Endothelial cell of umbilical vein (primary cell): ENCODE measurements around the gene PCDHB9. TPM values are rescaled to one million over a fixed set of nuclear protein-coding genes. Genes with fewer than 3 reads are reported as not detected.
"Not testable (repeated sequence)": the region's sequence is repeated elsewhere in the genome, so short reads cannot be mapped to it uniquely, and the experiment has no call there.

ENCODE experiments used
- BruUV-seq: library from RNA; stranded (reverse); fragments of 400-500 nt; replicated peaks from 2 replicates; lab custom pipeline; 2021; lab: Mats Ljungman, UMichigan
- CTCF ChIA-PET: fragments of 300-600, 350-600 bp; sonication (Branson Sonifier 250); formaldehyde crosslinking; loops from one replicate; lab custom pipeline; 2021; ENCODE audit warnings: antibody characterized with exemption, inconsistent platforms; lab: Charles Lee
- POLR2A ChIA-PET: fragments of 300-600, 350-600 bp; sonication (Branson Sonifier 250); formaldehyde crosslinking; loops from one replicate; lab custom pipeline; 2021; ENCODE audit warnings: antibody characterized with exemption, inconsistent platforms; lab: Charles Lee
- DNase-seq: peaks from one replicate; pipeline ENCODE4 v3.0.0-alpha.2; 2011; ENCODE audit warnings: low read depth, low spot score
- FAIRE-seq: peaks from 2 replicates; lab custom pipeline; 2011; peaks lifted over from hg19 to GRCh38; lab: Jason Lieb, UNC
- H2AFZ ChIP-seq: 2 replicates; pipeline ENCODE4 v1.6.0; 2012; ENCODE audit warnings: low read depth, low read length, control low read depth, inconsistent platforms
- H3K27ac ChIP-seq: 2 replicates; pipeline ENCODE4 v1.5.1; 2011; ENCODE audit warnings: low read depth, mild to moderate bottlenecking, control low read depth, low read length, moderate library complexity; ENCODE audit not compliant: insufficient read depth
- H3K27me3 ChIP-seq, 2 experiments: 2 replicates each; pipeline versions ENCODE4 v1.6.0 to v1.6.1; 2011; ENCODE audit warnings: low read length in 2 of 2, mixed read lengths in 1 of 2; ENCODE audit not compliant: control insufficient read depth in 2 of 2, insufficient read depth in 2 of 2
- H3K36me3 ChIP-seq, 2 experiments: 2 replicates in 1 of 2; 3 replicates in 1 of 2; pipeline ENCODE4 v1.5.1; 2011; ENCODE audit warnings: low read length in 2 of 2, mild to moderate bottlenecking in 1 of 2, moderate library complexity in 1 of 2; ENCODE audit not compliant: control insufficient read depth in 2 of 2, insufficient read depth in 2 of 2; ENCODE audit errors: extremely low read depth in 1 of 2
- H3K4me1 ChIP-seq: 3 replicates; pipeline ENCODE4 v1.5.1; 2011; ENCODE audit warnings: mild to moderate bottlenecking, low read length; ENCODE audit not compliant: control insufficient read depth, insufficient read depth; ENCODE audit errors: extremely low read depth
- H3K4me2 ChIP-seq: 2 replicates; pipeline ENCODE4 v1.6.1; 2011; ENCODE audit warnings: low read length, control low read depth, mixed read lengths; ENCODE audit not compliant: insufficient read depth
- H3K4me3 ChIP-seq, 3 experiments: fragments of 200-600 bp in 1 of 3; sonication (generic), shearing (Covaris generic) in 1 of 3; replicated peaks in 1 of 3; 2 replicates each; pipeline ENCODE4 v1.5.1; 2011 to 2016; ENCODE audit warnings: control low read depth in 3 of 3, low read length in 3 of 3, mild to moderate bottlenecking in 2 of 3, inconsistent platforms in 1 of 3, low read depth in 1 of 3, moderate library complexity in 1 of 3; ENCODE audit not compliant: insufficient read depth in 1 of 3
- H3K79me2 ChIP-seq: 2 replicates; pipeline ENCODE4 v1.6.0; 2012; ENCODE audit warnings: low read length, inconsistent platforms; ENCODE audit not compliant: control insufficient read depth, insufficient read depth
- H3K9ac ChIP-seq: replicated peaks from 2 replicates; pipeline ENCODE3; 2011; ENCODE audit warnings: low read length, control low read depth; ENCODE audit not compliant: insufficient read depth; ENCODE audit errors: extremely low read depth
- H3K9me1 ChIP-seq: replicated peaks from 3 replicates; pipeline ENCODE4 v1.6.0; 2011; ENCODE audit warnings: mild to moderate bottlenecking, low read length; ENCODE audit not compliant: control insufficient read depth, insufficient read depth; ENCODE audit errors: extremely low read depth
- H3K9me3 ChIP-seq: replicated peaks from 2 replicates; pipeline ENCODE4 v1.5.1; 2012; ENCODE audit warnings: low read length, inconsistent platforms; ENCODE audit not compliant: control insufficient read depth, insufficient read depth
- H4K20me1 ChIP-seq: replicated peaks from 2 replicates; pipeline ENCODE3; 2011; ENCODE audit warnings: mild to moderate bottlenecking, low read length; ENCODE audit not compliant: control insufficient read depth, insufficient read depth; ENCODE audit errors: extremely low read depth
- EZH2 ChIP-seq: IDR thresholded peaks from 2 replicates; pipeline ENCODE4 v1.6.1; 2012; ENCODE audit warnings: borderline replicate concordance, low read depth, mild to moderate bottlenecking, moderate library complexity, low read length, inconsistent platforms; ENCODE audit not compliant: severe bottlenecking
- FOS ChIP-seq: IDR thresholded peaks from 2 replicates; pipeline ENCODE4 v1.6.1; 2011; ENCODE audit warnings: mild to moderate bottlenecking, low read length, moderate library complexity, borderline replicate concordance; ENCODE audit not compliant: insufficient read depth
- GATA2 ChIP-seq: IDR thresholded peaks from 2 replicates; pipeline ENCODE4 v1.7.0; 2011; ENCODE audit warnings: low read depth, mild to moderate bottlenecking, moderate library complexity, mixed read lengths, low read length; ENCODE audit not compliant: insufficient read length, insufficient read depth
- JUN ChIP-seq: IDR thresholded peaks from 2 replicates; pipeline ENCODE4 v1.6.1; 2011; ENCODE audit warnings: borderline replicate concordance, low read depth; ENCODE audit not compliant: insufficient read length, insufficient read depth
- MYC ChIP-seq: IDR thresholded peaks from one replicate; pipeline ENCODE4 v1.6.1; 2011; ENCODE audit warnings: mild to moderate bottlenecking, low read depth, low read length
- POLR2A ChIP-seq: IDR thresholded peaks from 2 replicates; pipeline ENCODE4 v1.6.1; 2012; ENCODE audit warnings: low read depth, mild to moderate bottlenecking, control low read depth, low read length
- POLR2AphosphoS5 ChIP-seq: IDR thresholded peaks from 2 replicates; pipeline ENCODE4 v1.6.1; 2012; ENCODE audit warnings: low read depth, mild to moderate bottlenecking, control low read depth, low read length, moderate library complexity; ENCODE audit not compliant: insufficient read depth
- dilution Hi-C: fragments of 300-500 bp; cut with MboI; formaldehyde crosslinking; loops from one replicate; pipeline ENCODE4 v1.15.0; 2019; ENCODE audit warnings: low sequenced_read_pairs; ENCODE audit not compliant: extremely low pct_ligation_motif_present
- intact Hi-C: fragments of 100-400 bp; cut with micrococcal nuclease; formaldehyde crosslinking; loops from one replicate; pipeline ENCODE4 v1.10.0; 2022
- polyA plus RNA-seq, 4 experiments: library from polyadenylated mRNA; depleted of rRNA in 3 of 4; stranded (reverse) in 3 of 4; unstranded in 1 of 4; fragments of >200 nt; gene quantifications; 2 replicates each; pipeline versions ENCODE4 v1.2.1 to v1.2.3, GENCODE V29; 2011 to 2012; ENCODE audit warnings: missing spikeins in 1 of 4
- total RNA-seq: library from RNA; stranded (reverse); gene quantifications from 2 replicates; pipeline ENCODE4 v1.2.3, GENCODE V29; 2021
- TF ChIP-seq, protein P1 (sequence below), 2 donors: IDR thresholded peaks; 1 replicate in 1 of 2; 2 replicates in 1 of 2; pipeline ENCODE4 v1.5.1; 2011; ENCODE audit warnings: low read length in 2 of 2, mild to moderate bottlenecking in 2 of 2, moderate library complexity in 2 of 2, control low read depth in 1 of 2, inconsistent platforms in 1 of 2, low read depth in 1 of 2; ENCODE audit not compliant: insufficient read depth in 1 of 2; ENCODE audit errors: extremely low read depth in 1 of 2
- TF ChIP-seq, protein P2 (sequence below): IDR thresholded peaks from 2 replicates; pipeline ENCODE4 v1.6.1; 2011; ENCODE audit not compliant: insufficient read depth, insufficient read length

Gene PCDHB9
- total and polyA plus RNA-seq, 2 donors (not counting 3 experiments of a cell fraction or from before 2014, with no cell fraction given), result 0.14 to 0.20 TPM

GRCh38 chr5:141201646-141202045, 14.7 kb downstream of the PCDHB9 start:
- H3K79me2 ChIP-seq, H3K4me1 ChIP-seq, H4K20me1 ChIP-seq, DNase-seq, H3K9ac ChIP-seq, H3K4me2 ChIP-seq, POLR2A ChIA-PET, FAIRE-seq, H3K9me3 ChIP-seq, intact Hi-C loops, H2AFZ ChIP-seq, H3K27me3 ChIP-seq, dilution Hi-C loops, H3K9me1 ChIP-seq, H3K36me3 ChIP-seq, BruUV-seq, H3K4me3 ChIP-seq, H3K27ac ChIP-seq: not testable (repeated sequence)
- CTCF ChIA-PET, result interaction anchor here (1.0 kb wide), 1 partner anchor 22 kb away, joined by 3 read pairs; the partner anchor contains the start of gene PCDHB14

- H4K20me1 ChIP-seq, result no peaks in the 10 kb centered on the region
- BruUV-seq, result no TSS peak
- H3K9ac ChIP-seq, result no peak within 1 kb of the TSS
- ChIA-PET POLR2A (no interaction called here), CTCF (interaction anchor here (0.9 to 1.4 kb wide), 5 partner anchors 10 to 356 kb away, joined by 3 to 4 read pairs (median 4); partner anchors contain the start of gene PCDHGA11)
- no peak within 1 kb of the TSS for H3K27ac ChIP-seq
- intact Hi-C loops (no loop called here), dilution Hi-C loops (no loop called here)
- peak; percentile 24 for DNase-seq
- no peak for FAIRE-seq
- no peaks in the 10 kb centered on the region for H3K9me1 ChIP-seq
- H2AFZ ChIP-seq, result no peak within 1 kb of the TSS
- no peak within 1 kb of the TSS for H3K4me2 ChIP-seq
- no peaks in the 10 kb centered on the region for H3K9me3 ChIP-seq
- H3K4me1 ChIP-seq, result no peaks in the 10 kb centered on the region
- H3K36me3 ChIP-seq, result no peaks in the 10 kb centered on the region
- TF ChIP-seq GATA2 (no peak), EZH2 (no peak), MYC (no peak), POLR2AphosphoS5 (no peak), POLR2A (no peak), JUN (no peak), FOS (no peak)
- TF ChIP-seq, protein P1, sequence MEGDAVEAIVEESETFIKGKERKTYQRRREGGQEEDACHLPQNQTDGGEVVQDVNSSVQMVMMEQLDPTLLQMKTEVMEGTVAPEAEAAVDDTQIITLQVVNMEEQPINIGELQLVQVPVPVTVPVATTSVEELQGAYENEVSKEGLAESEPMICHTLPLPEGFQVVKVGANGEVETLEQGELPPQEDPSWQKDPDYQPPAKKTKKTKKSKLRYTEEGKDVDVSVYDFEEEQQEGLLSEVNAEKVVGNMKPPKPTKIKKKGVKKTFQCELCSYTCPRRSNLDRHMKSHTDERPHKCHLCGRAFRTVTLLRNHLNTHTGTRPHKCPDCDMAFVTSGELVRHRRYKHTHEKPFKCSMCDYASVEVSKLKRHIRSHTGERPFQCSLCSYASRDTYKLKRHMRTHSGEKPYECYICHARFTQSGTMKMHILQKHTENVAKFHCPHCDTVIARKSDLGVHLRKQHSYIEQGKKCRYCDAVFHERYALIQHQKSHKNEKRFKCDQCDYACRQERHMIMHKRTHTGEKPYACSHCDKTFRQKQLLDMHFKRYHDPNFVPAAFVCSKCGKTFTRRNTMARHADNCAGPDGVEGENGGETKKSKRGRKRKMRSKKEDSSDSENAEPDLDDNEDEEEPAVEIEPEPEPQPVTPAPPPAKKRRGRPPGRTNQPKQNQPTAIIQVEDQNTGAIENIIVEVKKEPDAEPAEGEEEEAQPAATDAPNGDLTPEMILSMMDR (IDR thresholded peaks at IDR 0.05; ENCODE audit: extremely low read depth in 1 of 2, insufficient read depth in 1 of 2, low read depth in 1 of 2, low read length in 2 of 2), result no peak
- TF ChIP-seq, protein P2, sequence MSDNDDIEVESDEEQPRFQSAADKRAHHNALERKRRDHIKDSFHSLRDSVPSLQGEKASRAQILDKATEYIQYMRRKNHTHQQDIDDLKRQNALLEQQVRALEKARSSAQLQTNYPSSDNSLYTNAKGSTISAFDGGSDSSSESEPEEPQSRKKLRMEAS, result no peak
- H3K79me2 ChIP-seq, result no peaks in the 10 kb centered on the region
- no peak within 1 kb of the TSS for H3K4me3 ChIP-seq
- H3K27me3 ChIP-seq, result no peaks in the 10 kb centered on the region
These were observed 21.5 kb downstream of the PCDHB9 start, which contains the start of gene PCDHB12 for GRCh38 chr5:141208478-141208877. PCDHB12 (plus strand) TSS chr5:141208719; CDS start chr5:141208908, 189 bp downstream.

DNA sequence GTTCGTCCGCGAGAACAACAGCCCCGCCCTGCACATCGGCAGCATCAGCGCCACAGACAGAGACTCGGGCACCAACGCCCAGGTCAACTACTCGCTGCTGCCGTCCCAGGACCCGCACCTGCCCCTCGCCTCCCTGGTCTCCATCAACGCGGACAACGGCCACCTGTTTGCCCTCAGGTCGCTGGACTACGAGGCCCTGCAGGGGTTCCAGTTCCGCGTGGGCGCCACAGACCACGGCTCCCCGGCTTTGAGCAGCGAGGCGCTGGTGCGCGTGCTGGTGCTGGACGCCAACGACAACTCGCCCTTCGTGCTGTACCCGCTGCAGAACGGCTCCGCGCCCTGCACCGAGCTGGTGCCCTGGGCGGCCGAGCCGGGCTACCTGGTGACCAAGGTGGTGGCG, 23.3 kb downstream of the PCDHB9 start:
- BruUV-seq, DNase-seq, H3K36me3 ChIP-seq, CTCF ChIA-PET, H3K9me3 ChIP-seq, H4K20me1 ChIP-seq, H3K79me2 ChIP-seq, H3K4me2 ChIP-seq, H2AFZ ChIP-seq, H3K9ac ChIP-seq, intact Hi-C loops, H3K9me1 ChIP-seq, H3K27ac ChIP-seq, dilution Hi-C loops, FAIRE-seq, H3K4me1 ChIP-seq, H3K4me3 ChIP-seq, H3K27me3 ChIP-seq, POLR2A ChIA-PET: not testable (repeated sequence)
